ENCODE results near the gene LKAAEAR1. TPM values are rescaled to one million over a fixed set of nuclear protein-coding genes. Genes with fewer than 3 reads are reported as not detected.
"Not testable (repeated sequence)": the region's sequence is repeated elsewhere in the genome, so short reads cannot be mapped to it uniquely, and the experiment has no call there.

Gene LKAAEAR1, protein sequence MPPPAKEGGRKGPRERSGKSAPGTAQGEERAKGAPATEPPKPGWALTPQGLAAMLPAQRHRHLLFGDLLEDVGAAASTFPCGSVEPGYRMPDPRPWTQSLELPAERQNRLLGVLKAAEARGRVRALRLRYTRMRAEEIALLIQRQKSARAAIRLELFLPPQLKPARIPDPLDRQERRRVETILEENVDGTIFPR
- not detected in 2 replicates for total RNA-seq
- long read RNA-seq, result 0 reads

DNA sequence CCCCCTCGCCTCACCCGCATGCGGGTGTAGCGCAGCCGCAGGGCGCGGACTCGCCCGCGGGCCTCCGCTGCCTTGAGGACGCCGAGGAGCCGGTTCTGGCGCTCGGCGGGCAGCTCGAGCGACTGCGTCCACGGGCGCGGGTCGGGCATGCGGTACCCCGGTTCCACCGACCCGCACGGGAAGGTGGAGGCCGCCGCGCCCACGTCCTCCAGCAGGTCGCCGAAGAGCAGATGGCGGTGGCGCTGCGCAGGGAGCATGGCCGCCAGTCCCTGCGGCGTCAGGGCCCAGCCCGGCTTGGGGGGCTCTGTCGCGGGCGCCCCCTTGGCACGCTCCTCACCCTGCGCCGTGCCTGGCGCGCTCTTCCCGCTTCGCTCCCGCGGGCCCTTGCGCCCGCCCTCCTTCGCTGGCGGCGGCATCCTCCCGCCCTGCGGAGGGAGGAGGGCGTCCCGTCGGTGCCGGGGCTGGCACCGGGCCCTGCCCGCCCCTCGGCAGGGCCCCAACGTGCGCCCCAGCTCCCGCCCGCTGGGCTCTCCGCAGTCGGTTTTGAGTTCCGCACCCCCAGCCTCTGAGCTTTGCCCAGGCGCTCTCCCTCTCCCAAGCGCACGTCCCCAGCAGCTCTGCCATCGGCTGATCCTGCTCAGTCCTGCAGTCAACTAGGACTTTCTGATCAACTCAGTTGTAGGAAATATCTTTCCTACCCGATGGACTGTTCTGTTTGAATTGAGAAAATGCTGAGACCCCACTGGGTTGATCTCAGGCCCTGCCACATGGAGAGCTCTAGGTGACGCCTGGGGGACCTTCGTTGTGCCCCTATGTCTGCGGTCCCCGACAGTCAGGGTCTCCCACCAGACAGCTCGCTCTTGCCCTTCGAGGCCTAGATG lies at the start of gene LKAAEAR1:
TSS of gene LKAAEAR1 (minus strand) at position 595 of the 881 bp plus-strand sequence. CDS start at position 416, 179 bp downstream.
- peaks cover 64% of the 10 kb centered on the region for H3K27me3 Mint-ChIP-seq
- peaks cover 7% of the 10 kb centered on the region for H3K4me1 Mint-ChIP-seq (ENCODE audit: low read depth)
- DNase-seq (ENCODE audit: low spot score, unreplicated experiment), result no peak
- H3K9me3 Mint-ChIP-seq (ENCODE audit: low read depth), result no peaks in the 10 kb centered on the region
- H3K36me3 Mint-ChIP-seq (ENCODE audit: insufficient read depth), result no peaks in the 10 kb centered on the region
- H3K4me3 Mint-ChIP-seq (ENCODE audit: low read depth), result peak within 1 kb of the TSS; percentile 74
- H3K27ac Mint-ChIP-seq, result no peak within 1 kb of the TSS
- TF ChIP-seq, protein P1, sequence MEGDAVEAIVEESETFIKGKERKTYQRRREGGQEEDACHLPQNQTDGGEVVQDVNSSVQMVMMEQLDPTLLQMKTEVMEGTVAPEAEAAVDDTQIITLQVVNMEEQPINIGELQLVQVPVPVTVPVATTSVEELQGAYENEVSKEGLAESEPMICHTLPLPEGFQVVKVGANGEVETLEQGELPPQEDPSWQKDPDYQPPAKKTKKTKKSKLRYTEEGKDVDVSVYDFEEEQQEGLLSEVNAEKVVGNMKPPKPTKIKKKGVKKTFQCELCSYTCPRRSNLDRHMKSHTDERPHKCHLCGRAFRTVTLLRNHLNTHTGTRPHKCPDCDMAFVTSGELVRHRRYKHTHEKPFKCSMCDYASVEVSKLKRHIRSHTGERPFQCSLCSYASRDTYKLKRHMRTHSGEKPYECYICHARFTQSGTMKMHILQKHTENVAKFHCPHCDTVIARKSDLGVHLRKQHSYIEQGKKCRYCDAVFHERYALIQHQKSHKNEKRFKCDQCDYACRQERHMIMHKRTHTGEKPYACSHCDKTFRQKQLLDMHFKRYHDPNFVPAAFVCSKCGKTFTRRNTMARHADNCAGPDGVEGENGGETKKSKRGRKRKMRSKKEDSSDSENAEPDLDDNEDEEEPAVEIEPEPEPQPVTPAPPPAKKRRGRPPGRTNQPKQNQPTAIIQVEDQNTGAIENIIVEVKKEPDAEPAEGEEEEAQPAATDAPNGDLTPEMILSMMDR (IDR thresholded peaks at IDR 0.05; ENCODE audit: unreplicated experiment), result no peak

DNA sequence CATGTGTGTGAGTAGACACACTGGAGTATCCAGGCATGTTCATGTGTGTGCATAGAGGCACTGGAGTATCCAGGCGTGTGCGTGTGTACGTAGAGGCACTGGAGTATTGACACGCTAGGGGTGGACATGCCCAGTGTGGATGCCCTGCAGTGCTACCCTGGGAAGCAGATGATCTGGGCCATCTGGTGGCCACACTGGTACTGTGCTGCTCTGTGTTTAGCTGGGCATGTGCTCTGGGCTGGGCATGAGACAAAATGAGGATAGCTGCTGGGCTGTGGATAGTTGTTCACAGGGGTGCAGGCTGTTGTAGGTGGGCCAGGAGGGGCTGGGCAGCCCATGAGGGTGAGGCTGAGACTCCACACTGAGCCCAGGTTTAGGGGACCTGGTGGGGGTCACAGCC lies 47.2 kb upstream of the LKAAEAR1 start:
- peaks cover 2% of the 10 kb centered on the region for H3K36me3 Mint-ChIP-seq (ENCODE audit: insufficient read depth)
- no peak for DNase-seq (ENCODE audit: low spot score, unreplicated experiment)
- no peak overlapping the region for H3K27ac Mint-ChIP-seq

DNA sequence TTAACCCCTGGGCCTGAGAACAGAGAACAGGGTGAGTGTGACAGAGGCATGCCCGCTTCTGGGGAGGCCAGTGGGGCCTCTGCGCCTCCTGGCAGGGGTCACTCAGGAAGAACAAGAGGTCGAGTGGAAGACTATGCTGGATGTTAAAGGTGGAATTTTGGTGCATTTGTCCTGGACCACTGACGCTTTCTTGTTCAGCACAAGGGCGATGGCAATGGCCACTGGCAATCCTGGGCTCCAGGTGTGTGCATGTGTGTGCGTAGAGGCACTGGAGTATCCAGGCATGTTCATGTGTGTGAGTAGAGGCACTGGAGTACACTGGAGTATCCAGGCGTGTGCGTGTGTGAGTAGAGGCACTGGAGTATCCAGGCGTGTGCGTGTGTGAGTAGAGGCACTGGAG lies 46.7 kb upstream of the LKAAEAR1 start:
- TF ChIP-seq, protein P1 (IDR thresholded peaks at IDR 0.05; ENCODE audit: unreplicated experiment), result no peak
- Mint-ChIP-seq H3K4me3 (ENCODE audit: low read depth) (no peak overlapping the region), H3K9me3 (ENCODE audit: low read depth) (peaks cover 6% of the 10 kb centered on the region), H3K4me1 (ENCODE audit: low read depth) (no peaks in the 10 kb centered on the region), H3K27ac (no peak overlapping the region), H3K27me3 (peaks cover 18% of the 10 kb centered on the region), H3K36me3 (ENCODE audit: insufficient read depth) (peaks cover 2% of the 10 kb centered on the region)
- DNase-seq (ENCODE audit: low spot score, unreplicated experiment), result no peak

More for the DNA sequence above, 47.2 kb upstream of the LKAAEAR1 start:
- peaks cover 22% of the 10 kb centered on the region for H3K27me3 Mint-ChIP-seq
- H3K4me1 Mint-ChIP-seq (ENCODE audit: low read depth), result no peaks in the 10 kb centered on the region
- peaks cover 6% of the 10 kb centered on the region for H3K9me3 Mint-ChIP-seq (ENCODE audit: low read depth)
- TF ChIP-seq, protein P1 (IDR thresholded peaks at IDR 0.05; ENCODE audit: unreplicated experiment), result peak; percentile 12
- no peak overlapping the region for H3K4me3 Mint-ChIP-seq (ENCODE audit: low read depth)

DNA sequence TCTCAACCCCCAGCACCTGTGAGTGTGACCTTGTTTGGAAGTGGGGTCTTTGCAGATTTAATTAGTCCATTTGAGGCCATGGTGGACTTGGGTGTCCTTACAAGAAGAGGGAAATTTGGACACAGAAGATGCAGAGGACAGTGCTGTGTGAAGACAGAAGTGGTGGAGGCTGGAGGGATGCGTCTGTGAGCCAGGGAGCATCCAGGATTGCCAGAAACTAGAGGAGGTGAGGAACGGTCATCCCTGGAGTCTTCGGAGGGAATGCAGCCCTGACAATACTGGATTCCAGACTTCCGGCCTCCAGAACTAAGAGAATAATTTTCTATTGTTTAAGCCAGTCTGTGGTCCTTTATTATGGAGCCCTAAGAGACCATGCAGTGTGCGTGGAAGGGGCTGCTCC lies 46.1 kb upstream of the LKAAEAR1 start:
- no peak for DNase-seq (ENCODE audit: low spot score, unreplicated experiment)
- H3K27ac Mint-ChIP-seq, result no peak overlapping the region
- H3K27me3 Mint-ChIP-seq, result peaks cover 13% of the 10 kb centered on the region
- peaks cover 6% of the 10 kb centered on the region for H3K9me3 Mint-ChIP-seq (ENCODE audit: low read depth)
- TF ChIP-seq, protein P1 (IDR thresholded peaks at IDR 0.05; ENCODE audit: unreplicated experiment), result no peak
- peaks cover 2% of the 10 kb centered on the region for H3K36me3 Mint-ChIP-seq (ENCODE audit: insufficient read depth)
- no peaks in the 10 kb centered on the region for H3K4me1 Mint-ChIP-seq (ENCODE audit: low read depth)
- H3K4me3 Mint-ChIP-seq (ENCODE audit: low read depth), result no peak overlapping the region

DNA sequence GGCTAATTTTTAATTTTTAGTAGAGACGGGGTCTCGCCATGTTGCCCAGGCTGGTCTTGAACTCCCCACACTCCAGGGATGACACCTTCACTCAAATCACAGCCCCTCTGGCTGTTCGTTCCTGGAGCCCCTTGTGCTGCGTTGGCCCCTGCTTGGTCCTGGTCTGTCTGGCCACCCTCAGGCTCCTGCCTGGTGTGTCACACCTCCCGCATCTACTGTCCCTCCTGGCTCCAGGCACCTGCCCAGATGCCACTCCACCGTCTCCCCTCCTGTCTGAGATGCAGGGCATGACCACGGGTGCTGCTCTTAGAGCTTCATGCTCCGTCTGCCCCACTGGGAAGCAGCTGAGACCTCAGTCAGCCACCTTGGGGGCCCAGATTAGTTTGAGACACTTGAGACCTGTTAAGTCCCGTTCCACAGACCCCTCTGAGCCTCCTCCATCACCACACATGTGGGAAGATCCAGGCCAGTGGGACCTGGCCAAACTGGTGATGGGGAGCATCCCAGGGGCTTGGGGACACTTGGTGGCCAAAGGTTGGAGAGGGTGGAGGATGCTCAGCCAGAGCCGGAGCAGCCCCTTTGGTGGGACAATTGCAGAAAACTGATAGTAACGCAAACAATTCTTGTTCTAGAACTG lies 45.1 kb upstream of the LKAAEAR1 start:
- Mint-ChIP-seq H3K4me3 (ENCODE audit: low read depth) (no peak overlapping the region), H3K27ac (no peak overlapping the region), H3K9me3 (ENCODE audit: low read depth) (peaks cover 6% of the 10 kb centered on the region), H3K4me1 (ENCODE audit: low read depth) (no peaks in the 10 kb centered on the region), H3K27me3 (peaks cover 17% of the 10 kb centered on the region), H3K36me3 (ENCODE audit: insufficient read depth) (peaks cover 2% of the 10 kb centered on the region)
- no peak for DNase-seq (ENCODE audit: low spot score, unreplicated experiment)
- TF ChIP-seq, protein P1 (IDR thresholded peaks at IDR 0.05; ENCODE audit: unreplicated experiment), result no peak

DNA sequence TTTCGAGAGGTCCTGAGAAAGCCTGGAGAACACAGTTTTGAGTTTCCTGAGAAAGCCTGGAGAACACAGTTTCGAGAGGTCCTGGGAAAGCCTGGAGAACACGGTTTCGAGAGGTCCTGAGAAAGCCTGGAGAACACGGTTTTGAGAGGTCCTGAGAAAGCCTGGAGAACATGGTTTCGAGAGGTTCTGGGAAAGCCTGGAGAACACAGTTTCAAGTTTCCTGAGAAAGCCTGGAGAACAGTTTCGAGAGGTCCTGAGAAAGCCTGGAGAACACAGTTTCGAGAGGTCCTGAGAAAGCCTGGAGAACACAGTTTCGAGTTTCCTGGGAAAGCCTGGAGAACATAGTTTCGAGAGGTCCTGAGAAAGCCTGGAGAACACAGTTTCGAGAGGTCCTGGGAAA lies 39.3 kb upstream of the LKAAEAR1 start:
- H3K4me3 Mint-ChIP-seq (ENCODE audit: low read depth); H3K9me3 Mint-ChIP-seq (ENCODE audit: low read depth); H3K4me1 Mint-ChIP-seq (ENCODE audit: low read depth); H3K27ac Mint-ChIP-seq; DNase-seq (ENCODE audit: low spot score, unreplicated experiment); H3K36me3 Mint-ChIP-seq (ENCODE audit: insufficient read depth): not testable (repeated sequence)
- peaks cover 35% of the 10 kb centered on the region for H3K27me3 Mint-ChIP-seq

DNA sequence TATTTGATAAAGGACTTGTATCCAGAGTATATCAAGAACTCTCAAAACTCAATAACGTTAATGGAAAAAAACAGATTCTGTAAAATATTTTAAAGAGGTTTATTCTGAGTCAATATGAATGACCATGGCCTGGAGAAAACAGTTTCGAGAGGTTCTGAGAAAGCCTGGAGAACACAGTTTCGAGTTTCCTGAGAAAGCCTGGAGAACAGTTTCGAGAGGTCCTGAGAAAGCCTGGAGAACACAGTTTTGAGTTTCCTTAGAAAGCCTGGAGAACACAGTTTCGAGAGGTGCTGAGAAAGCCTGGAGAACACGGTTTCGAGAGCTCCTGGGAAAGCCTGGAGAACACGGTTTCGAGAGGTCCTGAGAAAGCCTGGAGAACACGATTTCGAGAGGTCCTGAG lies 38.7 kb upstream of the LKAAEAR1 start:
- not testable (repeated sequence) for H3K4me1 Mint-ChIP-seq (ENCODE audit: low read depth); DNase-seq (ENCODE audit: low spot score, unreplicated experiment); H3K9me3 Mint-ChIP-seq (ENCODE audit: low read depth); H3K36me3 Mint-ChIP-seq (ENCODE audit: insufficient read depth); H3K27ac Mint-ChIP-seq; H3K4me3 Mint-ChIP-seq (ENCODE audit: low read depth)
- peaks cover 32% of the 10 kb centered on the region for H3K27me3 Mint-ChIP-seq
